ENCODE measurements around the gene CSRP2. TPM values are rescaled to one million over a fixed set of nuclear protein-coding genes. Genes with fewer than 3 reads are reported as not detected.

Gene CSRP2
- total and polyA plus RNA-seq, 4 experiments from 2014 or later: 0.11 to 0.83 TPM; not detected in 2

Other genes with a start within 250 kb of the CSRP2 start
- 10 to 100 TPM; 51.5 to 52.9 TPM for gene ZDHHC17, start 114.9 kb downstream of the CSRP2 start, total RNA-seq
- 10 to 100 TPM in 1 of 2 donors, 1 to 10 TPM in 1; 9.4 to 13.8 TPM for gene ZDHHC17, start 114.9 kb downstream of the CSRP2 start, polyA plus RNA-seq
- gene E2F7, start 186.6 kb upstream of the CSRP2 start, total RNA-seq: under 1 TPM; 0.17 to 0.26 TPM
- gene E2F7, start 186.6 kb upstream of the CSRP2 start, polyA plus RNA-seq: not detected

All from CD4-positive, alpha-beta memory T cell (primary cell).